ENCODE measurements around the gene CDH4. TPM values are rescaled to one million over a fixed set of nuclear protein-coding genes. Genes with fewer than 3 reads are reported as not detected.

Gene CDH4
- total RNA-seq, 1 donor from 2014 or later, result 12.1 TPM

DNA sequence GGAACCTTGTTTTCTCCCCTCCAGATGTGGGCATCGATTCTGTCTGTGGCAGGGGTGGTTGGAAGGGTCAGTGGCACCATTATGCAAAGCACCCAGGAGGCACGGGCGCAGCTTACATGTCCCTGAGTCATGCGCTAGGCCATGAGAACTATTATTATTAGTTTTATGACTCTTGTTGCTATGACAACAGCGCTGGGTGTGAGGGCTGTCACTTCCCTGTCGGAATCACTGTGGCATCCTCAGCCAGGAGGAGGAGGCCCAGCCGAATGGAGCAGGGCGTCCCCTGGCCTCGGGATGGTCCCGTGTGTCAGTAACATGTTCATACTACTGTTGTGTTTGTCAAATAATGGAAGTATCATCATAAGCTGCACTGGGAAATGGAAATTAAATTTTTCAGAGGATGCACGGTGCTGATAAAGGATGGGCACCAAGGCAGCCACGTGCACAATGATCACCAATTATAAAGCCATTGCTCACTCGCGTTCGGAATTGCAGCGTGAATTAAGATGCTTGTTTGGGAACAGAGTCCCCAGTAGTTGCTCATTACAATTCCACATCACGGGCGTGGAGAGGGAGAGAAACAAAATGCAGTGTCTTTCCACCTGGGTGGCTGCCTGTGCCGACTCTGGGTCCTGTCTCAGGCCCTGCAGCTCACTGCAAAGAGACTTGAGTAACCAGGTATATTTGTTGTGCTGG is 247.9 kb downstream of the CDH4 start:
- TF ChIP-seq, protein P1, sequence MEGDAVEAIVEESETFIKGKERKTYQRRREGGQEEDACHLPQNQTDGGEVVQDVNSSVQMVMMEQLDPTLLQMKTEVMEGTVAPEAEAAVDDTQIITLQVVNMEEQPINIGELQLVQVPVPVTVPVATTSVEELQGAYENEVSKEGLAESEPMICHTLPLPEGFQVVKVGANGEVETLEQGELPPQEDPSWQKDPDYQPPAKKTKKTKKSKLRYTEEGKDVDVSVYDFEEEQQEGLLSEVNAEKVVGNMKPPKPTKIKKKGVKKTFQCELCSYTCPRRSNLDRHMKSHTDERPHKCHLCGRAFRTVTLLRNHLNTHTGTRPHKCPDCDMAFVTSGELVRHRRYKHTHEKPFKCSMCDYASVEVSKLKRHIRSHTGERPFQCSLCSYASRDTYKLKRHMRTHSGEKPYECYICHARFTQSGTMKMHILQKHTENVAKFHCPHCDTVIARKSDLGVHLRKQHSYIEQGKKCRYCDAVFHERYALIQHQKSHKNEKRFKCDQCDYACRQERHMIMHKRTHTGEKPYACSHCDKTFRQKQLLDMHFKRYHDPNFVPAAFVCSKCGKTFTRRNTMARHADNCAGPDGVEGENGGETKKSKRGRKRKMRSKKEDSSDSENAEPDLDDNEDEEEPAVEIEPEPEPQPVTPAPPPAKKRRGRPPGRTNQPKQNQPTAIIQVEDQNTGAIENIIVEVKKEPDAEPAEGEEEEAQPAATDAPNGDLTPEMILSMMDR (IDR thresholded peaks at IDR 0.05; ENCODE audit: insufficient read depth, low read length, severe bottlenecking), result no peak
- Histone ChIP-seq H3K36me3 (ENCODE audit: control insufficient read depth, insufficient read depth, low read length) (no peaks in the 10 kb centered on the region), H3K4me3 (ENCODE audit: low read depth, low read length) (no peak overlapping the region), H3K27me3 (ENCODE audit: control insufficient read depth, insufficient read depth, low read length) (no peaks in the 10 kb centered on the region)
- DNase-seq (ENCODE audit: low read depth), result no peak
- no peak for FAIRE-seq

DNA sequence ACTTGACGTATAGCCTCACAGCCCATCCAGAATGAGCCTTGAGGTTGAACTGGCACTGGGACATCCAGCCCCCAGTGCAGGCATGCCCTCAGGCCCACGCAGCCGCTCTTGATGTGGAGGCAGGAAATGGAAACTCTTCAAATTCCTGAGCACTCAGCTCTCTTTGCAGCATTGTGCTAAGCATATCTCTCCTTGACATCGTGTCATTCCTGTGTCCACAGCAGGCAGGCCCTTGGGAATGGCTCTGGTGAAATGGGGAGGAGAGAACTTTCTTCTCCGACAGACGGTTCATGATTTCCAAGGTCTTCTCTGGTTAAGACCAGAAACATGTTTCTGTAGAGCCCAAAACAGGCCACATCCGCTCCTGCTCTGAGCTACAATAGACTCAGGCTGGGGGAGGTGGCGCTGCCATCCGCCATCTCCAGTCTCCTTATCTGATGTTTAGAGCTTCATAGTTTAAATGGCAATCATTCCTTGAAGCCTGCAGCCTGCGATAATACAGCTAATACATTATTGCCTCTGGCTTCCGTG is 248.8 kb downstream of the CDH4 start:
- FAIRE-seq (no peak), DNase-seq (ENCODE audit: low read depth) (no peak)
- Histone ChIP-seq H3K36me3 (ENCODE audit: control insufficient read depth, insufficient read depth, low read length) (no peaks in the 10 kb centered on the region), H3K4me3 (ENCODE audit: low read depth, low read length) (no peak overlapping the region), H3K27me3 (ENCODE audit: control insufficient read depth, insufficient read depth, low read length) (no peaks in the 10 kb centered on the region)
- TF ChIP-seq, protein P1 (IDR thresholded peaks at IDR 0.05; ENCODE audit: insufficient read depth, low read length, severe bottlenecking), result no peak

DNA sequence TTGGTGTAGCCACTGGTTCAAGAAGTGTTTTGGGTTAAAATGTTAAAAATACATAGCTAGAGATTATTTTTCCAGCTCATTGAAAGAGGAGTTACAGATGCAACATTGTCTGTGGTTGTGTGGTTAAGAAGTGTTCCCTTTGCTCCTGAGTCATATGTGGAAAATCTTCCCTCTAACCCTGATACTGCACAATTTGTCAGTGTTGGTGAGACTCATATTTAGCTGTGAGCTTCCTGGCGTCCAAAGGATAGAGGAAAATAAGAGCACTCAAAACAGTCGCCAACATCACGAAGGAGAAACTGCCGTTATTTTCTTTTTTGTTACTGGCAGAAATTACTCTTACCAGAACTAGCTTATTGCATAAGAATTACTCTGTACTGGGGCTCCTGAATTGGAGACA is 250.4 kb downstream of the CDH4 start:
- TF ChIP-seq, protein P1 (IDR thresholded peaks at IDR 0.05; ENCODE audit: insufficient read depth, low read length, severe bottlenecking), result no peak
- H3K36me3 ChIP-seq (ENCODE audit: control insufficient read depth, insufficient read depth, low read length), result no peaks in the 10 kb centered on the region
- H3K27me3 ChIP-seq (ENCODE audit: control insufficient read depth, insufficient read depth, low read length), result no peaks in the 10 kb centered on the region
- H3K4me3 ChIP-seq (ENCODE audit: low read depth, low read length), result no peak overlapping the region
- FAIRE-seq (no peak), DNase-seq (ENCODE audit: low read depth) (no peak)

DNA sequence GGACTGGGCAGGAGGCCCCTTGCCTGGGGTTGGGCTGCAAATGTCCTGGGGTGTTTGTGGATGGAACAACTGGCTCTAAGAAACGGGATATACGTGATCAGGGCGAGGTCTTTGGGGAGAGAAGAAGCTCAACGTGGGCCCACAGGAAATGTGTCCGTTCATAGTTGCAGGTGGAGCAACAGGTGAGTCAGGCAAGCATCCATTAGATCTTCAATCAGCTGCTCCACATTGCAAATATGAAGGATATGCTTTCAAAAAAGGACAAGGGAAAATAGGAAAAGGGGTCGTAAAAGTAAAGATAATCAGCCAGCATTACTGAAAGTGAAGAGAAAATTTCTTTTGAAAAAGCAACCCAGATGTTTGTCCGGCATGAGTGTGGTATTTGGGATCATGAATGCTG is 251.0 kb downstream of the CDH4 start:
- TF ChIP-seq, protein P1 (IDR thresholded peaks at IDR 0.05; ENCODE audit: insufficient read depth, low read length, severe bottlenecking), result no peak
- Histone ChIP-seq H3K36me3 (ENCODE audit: control insufficient read depth, insufficient read depth, low read length) (no peaks in the 10 kb centered on the region), H3K4me3 (ENCODE audit: low read depth, low read length) (no peak overlapping the region), H3K27me3 (ENCODE audit: control insufficient read depth, insufficient read depth, low read length) (no peaks in the 10 kb centered on the region)
- DNase-seq (ENCODE audit: low read depth) (no peak), FAIRE-seq (no peak)

DNA sequence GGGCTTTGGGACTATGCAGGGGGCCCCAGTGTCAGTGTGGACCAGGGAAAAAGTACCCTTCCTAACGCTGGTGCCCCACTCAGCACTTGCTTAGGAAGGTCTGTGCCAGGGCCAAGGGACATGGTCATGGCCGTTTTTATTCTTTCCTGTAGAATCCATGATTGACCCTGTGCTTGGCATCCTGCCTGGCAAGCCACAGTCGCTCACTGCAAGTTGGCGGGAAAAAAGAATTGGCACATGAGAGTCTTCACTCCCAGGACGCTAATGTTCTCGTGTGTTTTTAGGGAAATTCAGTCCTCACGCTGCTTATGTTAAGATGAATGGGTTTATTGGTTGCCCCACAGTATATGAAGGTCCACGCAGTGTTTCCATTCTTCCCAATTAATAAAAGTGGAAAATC is 253.4 kb downstream of the CDH4 start:
- Histone ChIP-seq H3K4me3 (ENCODE audit: low read depth, low read length) (no peak overlapping the region), H3K27me3 (ENCODE audit: control insufficient read depth, insufficient read depth, low read length) (no peaks in the 10 kb centered on the region), H3K36me3 (ENCODE audit: control insufficient read depth, insufficient read depth, low read length) (no peaks in the 10 kb centered on the region)
- TF ChIP-seq, protein P1 (IDR thresholded peaks at IDR 0.05; ENCODE audit: insufficient read depth, low read length, severe bottlenecking), result no peak
- no peak for DNase-seq (ENCODE audit: low read depth)
- FAIRE-seq, result no peak

DNA sequence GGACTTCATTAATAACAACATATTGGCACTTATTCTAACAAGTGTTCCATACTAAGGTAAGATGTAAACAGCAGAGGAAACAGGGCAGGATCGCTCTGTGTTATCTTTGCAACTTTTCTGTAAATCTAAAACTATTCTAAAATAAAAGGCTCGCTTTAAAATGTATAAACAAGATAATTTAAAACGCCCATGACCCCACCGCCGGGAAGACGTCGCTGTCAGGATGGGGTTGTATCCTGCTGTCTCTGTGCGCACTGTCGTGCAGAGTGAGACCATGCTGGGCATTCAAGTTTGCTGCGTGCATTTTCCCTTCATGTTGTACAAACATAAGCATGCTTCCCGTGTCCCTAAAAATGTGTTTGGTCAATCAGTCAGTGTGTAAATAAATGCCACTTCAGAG is 255.7 kb downstream of the CDH4 start:
- no peaks in the 10 kb centered on the region for H3K36me3 ChIP-seq (ENCODE audit: control insufficient read depth, insufficient read depth, low read length)
- TF ChIP-seq, protein P1 (IDR thresholded peaks at IDR 0.05; ENCODE audit: insufficient read depth, low read length, severe bottlenecking), result no peak
- DNase-seq (ENCODE audit: low read depth), result no peak
- no peak overlapping the region for H3K4me3 ChIP-seq (ENCODE audit: low read depth, low read length)
- no peak for FAIRE-seq
- no peaks in the 10 kb centered on the region for H3K27me3 ChIP-seq (ENCODE audit: control insufficient read depth, insufficient read depth, low read length)
